Spinal cord (tissue), 10 donors: ENCODE data around the gene MYL11. TPM values are rescaled to one million over a fixed set of nuclear protein-coding genes. Genes with fewer than 3 reads are reported as not detected.
A peak's percentile ranks its signal among the peaks of the same experiment; 100 is the strongest.

Experiments used
- DNase-seq, 6 donors: peaks; one replicate each; pipeline versions ENCODE4 v3.0.0 to v3.0.0-alpha.2; 2013 to 2015; ENCODE audit warnings: low spot score in 6 of 6, low read depth in 4 of 6
- H3K27ac ChIP-seq: one replicate; pipeline ENCODE4 v1.5.1; 2013; ENCODE audit warnings: low read depth, low read length, control low read depth
- H3K27me3 ChIP-seq: one replicate; pipeline ENCODE4 v1.6.1; 2013; ENCODE audit warnings: low read length; ENCODE audit not compliant: control insufficient read depth, insufficient read depth
- H3K36me3 ChIP-seq: one replicate; pipeline ENCODE4 v1.6.1; 2013; ENCODE audit warnings: low read length; ENCODE audit not compliant: control insufficient read depth, insufficient read depth
- H3K4me1 ChIP-seq: one replicate; pipeline ENCODE4 v1.6.1; 2013; ENCODE audit warnings: low read length; ENCODE audit not compliant: control insufficient read depth, insufficient read depth
- H3K4me3 ChIP-seq: one replicate; pipeline ENCODE4 v1.5.1; 2013; ENCODE audit warnings: low read depth, low read length, control low read depth
- H3K9me3 ChIP-seq: one replicate; pipeline ENCODE4 v1.6.1; 2013; ENCODE audit warnings: low read length; ENCODE audit not compliant: control insufficient read depth, insufficient read depth
- WGBS: methylation state at CpG from one replicate; pipeline ENCODE4 v1.1.5; 2013; ENCODE audit warnings: missing lambda C conversion rate; ENCODE audit not compliant: insufficient coverage; 5-methylcytosine and 5-hydroxymethylcytosine counted together
- polyA plus RNA-seq, 2 donors: library from polyadenylated mRNA; unstranded; fragments of 120-200 nt; gene quantifications; one replicate each; pipeline ENCODE4 v1.2.1, GENCODE V29; 2013; ENCODE audit not compliant: insufficient read length in 2 of 2
- total RNA-seq, 2 donors: library from RNA; depleted of rRNA in 1 of 2; stranded (reverse); fragments of 120-200 nt in 1 of 2; fragments of >200 nt in 1 of 2; gene quantifications; one replicate each; pipeline versions ENCODE4 v1.2.3 to v1.2.4, GENCODE V29; 2013 to 2014
- donor health status: healthy.

Gene MYL11
- total and polyA plus RNA-seq, 4 donors, result 1.4 to 11.4 (median 3.2) TPM

- Histone ChIP-seq H3K9me3 (no peaks in the 10 kb centered on the region), H3K27ac (peak overlapping the region; percentile 73), H3K4me3 (no peak overlapping the region), H3K36me3 (peaks cover 67% of the 10 kb centered on the region), H3K4me1 (peaks cover 63% of the 10 kb centered on the region), H3K27me3 (no peaks in the 10 kb centered on the region)
- 77% methylated on average over 8 of the region's 14 CpGs for WGBS
- DNase-seq, result no peak
Observed at GRCh38 chr16:30352488-30353401, 21.9 kb upstream of the MYL11 start.

- WGBS, result 92% methylated on average over 21 of the region's 23 CpGs
- Histone ChIP-seq H3K27me3 (no peaks in the 10 kb centered on the region), H3K9me3 (no peaks in the 10 kb centered on the region), H3K36me3 (peaks cover 75% of the 10 kb centered on the region), H3K4me3 (no peak overlapping the region), H3K4me1 (peaks cover 64% of the 10 kb centered on the region), H3K27ac (no peak overlapping the region)
- DNase-seq, result no peak
Observed at GRCh38 chr16:30353438-30354129, 21.0 kb upstream of the MYL11 start.

- Histone ChIP-seq H3K27ac (peak overlapping the region; percentile 98), H3K36me3 (peaks cover 82% of the 10 kb centered on the region), H3K27me3 (no peaks in the 10 kb centered on the region), H3K4me1 (peaks cover 64% of the 10 kb centered on the region), H3K4me3 (peak overlapping the region; percentile 95), H3K9me3 (no peaks in the 10 kb centered on the region)
- 2% methylated on average over 34 of the region's 36 CpGs for WGBS
- no peak for DNase-seq
Observed at GRCh38 chr16:30354423-30355143, 20.0 kb upstream of the MYL11 start.

- Histone ChIP-seq H3K4me3 (peak within 1 kb of the TSS; percentile 95), H3K9me3 (no peaks in the 10 kb centered on the region), H3K4me1 (peaks cover 64% of the 10 kb centered on the region), H3K36me3 (peaks cover 83% of the 10 kb centered on the region), H3K27me3 (no peaks in the 10 kb centered on the region), H3K27ac (peak within 1 kb of the TSS; percentile 98)
- DNase-seq, result peak; percentile 96 to 100 (median 99)
- under 1% methylated on average over 45 of the region's 45 CpGs for WGBS
Observed at GRCh38 chr16:30355144-30355953, 19.3 kb upstream of the MYL11 start, which contains the start of gene CD2BP2. Gene CD2BP2 (minus strand): TSS chr16:30355308. CDS start chr16:30354681, 627 bp downstream.

GRCh38 chr16:30355954-30356308 is 18.7 kb upstream of the MYL11 start:
- Histone ChIP-seq H3K36me3 (peaks cover 84% of the 10 kb centered on the region), H3K27me3 (no peaks in the 10 kb centered on the region), H3K27ac (peak overlapping the region; percentile 98), H3K4me1 (peaks cover 64% of the 10 kb centered on the region), H3K4me3 (peak overlapping the region; percentile 95), H3K9me3 (no peaks in the 10 kb centered on the region)
- WGBS, result 34% methylated on average over 4 of the region's 7 CpGs
- no peak for DNase-seq

GRCh38 chr16:30356401-30357084 is 18.1 kb upstream of the MYL11 start:
- Histone ChIP-seq H3K4me3 (no peak overlapping the region), H3K36me3 (peaks cover 84% of the 10 kb centered on the region), H3K9me3 (no peaks in the 10 kb centered on the region), H3K27ac (peak overlapping the region; percentile 98), H3K4me1 (peaks cover 58% of the 10 kb centered on the region), H3K27me3 (no peaks in the 10 kb centered on the region)
- peak in 1 of 6 donors; percentile 46 for DNase-seq
- 60% methylated on average over 10 of the region's 12 CpGs for WGBS

- H3K4me3 ChIP-seq, result no peak overlapping the region
- peaks cover 51% of the 10 kb centered on the region for H3K4me1 ChIP-seq
- peaks cover 83% of the 10 kb centered on the region for H3K36me3 ChIP-seq
- no peaks in the 10 kb centered on the region for H3K27me3 ChIP-seq
- DNase-seq, result no peak
- no peaks in the 10 kb centered on the region for H3K9me3 ChIP-seq
- H3K27ac ChIP-seq, result no peak overlapping the region
- WGBS, result 74% methylated on average over 2 of the region's 5 CpGs
Observed at GRCh38 chr16:30357085-30357714, 17.4 kb upstream of the MYL11 start.

GRCh38 chr16:30357715-30358576 is 16.7 kb upstream of the MYL11 start:
- 90% methylated on average over 28 of the region's 37 CpGs for WGBS
- H3K9me3 ChIP-seq, result no peaks in the 10 kb centered on the region
- H3K4me3 ChIP-seq, result no peak overlapping the region
- peaks cover 44% of the 10 kb centered on the region for H3K4me1 ChIP-seq
- H3K27me3 ChIP-seq, result no peaks in the 10 kb centered on the region
- DNase-seq, result no peak
- H3K36me3 ChIP-seq, result peaks cover 81% of the 10 kb centered on the region
- H3K27ac ChIP-seq, result no peak overlapping the region
